WERI-Rb-1 (cell line): Measurements from ENCODE around the gene KLHL17.

Experiments used
- DNase-seq: peaks from one replicate; pipeline ENCODE4 v3.0.0-alpha.2; 2020
- H3K27ac ChIP-seq: fragments of 250-450 bp; sonication (Bioruptor Pico); 2 replicates; pipeline ENCODE4 v1.5.1; 2020; ENCODE audit warnings: mild to moderate bottlenecking, moderate library complexity
- H3K27me3 ChIP-seq: fragments of 250-450 bp; sonication (Bioruptor Pico); 2 replicates; pipeline ENCODE4 v1.5.1; 2021; ENCODE audit warnings: mild to moderate bottlenecking, low read depth, moderate library complexity; ENCODE audit not compliant: insufficient read depth, severe bottlenecking
- H3K36me3 ChIP-seq: fragments of 250-450 bp; sonication (Bioruptor Pico); 2 replicates; pipeline ENCODE4 v1.5.1; 2020; ENCODE audit warnings: mild to moderate bottlenecking, moderate library complexity
- H3K4me3 ChIP-seq: 2 replicates; pipeline ENCODE4 v1.5.1; 2011; ENCODE audit warnings: low read depth, mild to moderate bottlenecking, control low read depth, low read length
- H3K9me3 ChIP-seq: fragments of 250-450 bp; sonication (Bioruptor Pico); 2 replicates; pipeline ENCODE4 v1.5.1; 2021; ENCODE audit warnings: mild to moderate bottlenecking, moderate library complexity; ENCODE audit not compliant: severe bottlenecking
- CTCF ChIP-seq: IDR thresholded peaks from 2 replicates; pipeline ENCODE4 v1.5.1; 2011; ENCODE audit warnings: low read depth, mild to moderate bottlenecking, control low read depth, inconsistent platforms, low read length

Gene KLHL17

GRCh38 chr1:914131-914890, 46.1 kb upstream of the KLHL17 start:
- Histone ChIP-seq H3K4me3 (no peak overlapping the region), H3K36me3 (no peaks in the 10 kb centered on the region; the same call in none of the 2 replicates), H3K27ac (peak overlapping the region; percentile 71), H3K27me3 (no peaks in the 10 kb centered on the region), H3K9me3 (no peaks in the 10 kb centered on the region)
- no peak for TF ChIP-seq CTCF
- peak; percentile 6 for DNase-seq

- no peak for TF ChIP-seq CTCF
- DNase-seq: no peak
- Histone ChIP-seq H3K27ac (no peak overlapping the region), H3K27me3 (no peaks in the 10 kb centered on the region), H3K36me3 (no peaks in the 10 kb centered on the region; the same call in none of the 2 replicates), H3K4me3 (no peak overlapping the region), H3K9me3 (no peaks in the 10 kb centered on the region)
Measured at GRCh38 chr1:914891-915280, 45.5 kb upstream of the KLHL17 start.

GRCh38 chr1:915295-916172, 44.9 kb upstream of the KLHL17 start:
- Histone ChIP-seq H3K27me3 (no peaks in the 10 kb centered on the region), H3K36me3 (no peaks in the 10 kb centered on the region; the same call in none of the 2 replicates), H3K9me3 (no peaks in the 10 kb centered on the region), H3K4me3 (no peak overlapping the region), H3K27ac (no peak overlapping the region)
- no peak for DNase-seq
- no peak for TF ChIP-seq CTCF

- no peak for TF ChIP-seq CTCF
- H3K4me3 ChIP-seq: no peak overlapping the region
- DNase-seq: peak; percentile 9
- H3K36me3 ChIP-seq: no peaks in the 10 kb centered on the region; the same call in 1 of the 2 replicates
- H3K27ac ChIP-seq: peak overlapping the region; percentile 30
- no peaks in the 10 kb centered on the region for H3K27me3 ChIP-seq
- no peaks in the 10 kb centered on the region for H3K9me3 ChIP-seq
Measured at GRCh38 chr1:916173-917075, 44.0 kb upstream of the KLHL17 start.

- no peak for TF ChIP-seq CTCF
- Histone ChIP-seq H3K27me3 (no peaks in the 10 kb centered on the region), H3K4me3 (no peak overlapping the region), H3K27ac (peak overlapping the region; percentile 30), H3K9me3 (no peaks in the 10 kb centered on the region), H3K36me3 (no peaks in the 10 kb centered on the region; the same call in 1 of the 2 replicates)
- DNase-seq: peak; percentile 31
Measured at GRCh38 chr1:917076-917459, 43.3 kb upstream of the KLHL17 start.
